OCI-M2 (cell line): ENCODE results near the gene EXOSC10.
"Not testable (repeated sequence)": the region's sequence is repeated elsewhere in the genome, so short reads cannot be mapped to it uniquely, and the experiment has no call there.

Experiments used
- DNase-seq: peaks from one replicate; lab custom pipeline; 2025; ENCODE audit not compliant: unreplicated experiment; lab: John Stamatoyannopoulos, UW

Gene EXOSC10

DNA sequence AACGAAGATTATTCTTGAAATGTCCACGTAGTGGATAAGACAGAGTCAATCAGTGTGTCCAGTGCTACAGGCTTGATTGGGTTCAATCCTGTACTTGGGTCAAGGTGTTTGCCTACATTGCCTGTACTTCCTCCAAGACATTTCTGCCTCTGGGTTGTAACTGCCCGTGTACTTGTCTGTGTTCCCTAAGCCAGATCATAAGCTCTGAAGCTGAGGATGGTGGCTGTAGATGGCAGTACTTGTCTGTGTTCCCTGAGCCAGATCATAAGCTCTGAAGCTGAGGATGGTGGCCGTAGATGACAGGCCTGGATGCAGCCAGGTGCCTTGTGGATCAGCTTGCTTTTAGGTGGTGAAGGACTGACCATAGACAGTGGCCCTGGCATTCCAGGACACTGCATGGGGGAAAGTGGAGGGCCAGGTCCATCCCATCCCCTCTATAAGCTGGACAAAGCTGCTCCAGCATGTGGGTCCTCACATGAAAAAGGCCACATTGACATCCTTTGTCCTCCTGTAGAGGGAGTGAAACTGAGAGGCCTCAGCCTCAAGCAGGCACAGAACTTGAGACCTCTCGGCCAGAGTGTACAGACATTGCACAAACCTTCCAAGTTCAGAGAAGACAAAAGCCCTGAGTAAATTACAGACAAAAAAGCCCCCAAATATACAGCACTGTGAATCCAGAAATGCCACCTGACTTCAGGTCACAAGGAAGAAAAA is 37.9 kb downstream of the EXOSC10 start:
- DNase-seq: no peak

DNA sequence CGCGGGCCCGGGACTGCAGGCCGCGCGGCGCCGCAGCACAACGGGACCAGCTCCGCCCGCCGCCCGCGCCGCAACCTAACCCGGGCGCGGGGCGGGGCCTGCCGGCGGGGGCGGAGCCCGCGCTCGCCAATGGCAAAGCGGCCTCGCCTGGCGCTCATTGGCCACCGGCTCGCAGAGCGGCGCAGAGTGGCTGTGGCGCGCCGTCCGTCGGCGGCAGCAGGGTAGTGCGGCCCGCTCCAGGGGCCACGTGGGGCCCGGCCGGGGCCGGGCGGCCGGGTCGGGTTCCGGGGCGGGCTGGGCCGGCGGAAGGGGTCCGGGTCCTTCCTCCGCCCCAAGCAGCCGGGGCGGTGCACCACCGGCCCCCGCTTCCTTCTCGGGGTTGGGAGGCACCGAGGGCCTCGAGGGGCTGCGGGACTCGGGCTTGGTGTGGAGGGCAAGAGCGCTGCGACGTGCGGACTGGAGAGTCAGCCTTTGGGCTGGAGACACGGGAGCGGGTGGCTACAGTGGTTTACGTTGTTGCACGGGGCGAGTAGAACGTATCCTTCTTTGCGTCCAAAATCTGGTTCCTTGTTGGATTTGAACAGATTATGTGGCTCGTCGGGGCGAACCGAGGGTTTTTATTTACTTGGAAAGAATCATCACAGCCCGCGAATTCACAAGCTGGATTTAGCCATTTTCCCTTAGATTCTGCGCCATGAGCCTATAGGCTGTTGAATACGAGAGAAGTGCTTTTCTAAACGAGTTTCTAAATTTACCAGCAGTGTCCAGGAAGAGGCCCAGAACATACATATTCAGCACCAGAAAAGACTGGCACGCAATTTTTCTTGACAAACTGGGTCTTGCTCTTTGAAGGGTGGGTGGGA is 39.5 kb downstream of the EXOSC10 start, which contains the start of gene SRM:
Gene SRM, minus strand, starts transcription at position 51 of the 863 bp plus-strand sequence. CDS start 75 bp downstream, outside the sequence.
- peak; percentile 62 for DNase-seq

DNA sequence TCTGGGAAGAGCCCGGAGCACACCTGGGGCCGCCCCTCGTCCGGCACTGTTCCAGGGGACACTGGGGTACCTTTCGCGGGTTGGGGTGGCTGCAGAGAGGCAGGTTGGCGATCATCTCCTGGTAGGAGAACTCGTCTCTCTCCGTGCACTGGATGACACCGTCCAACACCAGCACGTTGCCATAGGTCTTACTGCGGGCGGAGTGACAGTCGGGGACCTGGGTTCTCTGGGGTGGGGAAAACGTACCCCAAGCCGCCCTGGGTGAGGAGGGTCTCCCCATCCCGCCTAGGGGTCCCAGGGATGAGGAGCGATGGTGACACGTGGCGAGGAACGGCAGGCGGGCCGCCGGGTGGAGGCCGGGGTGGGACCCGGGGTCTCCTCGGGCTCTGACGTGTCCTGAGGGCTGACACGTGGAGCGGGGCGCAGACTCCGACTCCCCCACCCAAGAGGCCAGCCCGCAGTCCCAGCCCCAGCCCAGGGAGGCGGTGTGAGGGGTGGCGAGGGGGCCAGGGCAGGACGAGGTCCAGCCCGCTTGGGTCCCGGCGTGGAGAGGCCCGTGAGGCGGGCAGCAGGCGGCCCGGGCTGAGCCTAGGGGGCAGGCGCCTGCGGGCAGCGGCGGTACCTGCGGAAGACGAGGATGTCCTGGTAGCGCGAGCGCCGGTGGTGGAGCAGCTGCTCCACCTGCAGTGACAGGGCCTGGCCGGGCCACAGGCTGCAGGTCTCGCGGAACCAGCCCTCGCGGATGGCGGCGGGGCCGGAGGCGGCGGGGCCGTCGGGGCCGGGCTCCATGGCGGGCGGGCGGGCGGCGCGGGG is 40.3 kb downstream of the EXOSC10 start:
- DNase-seq: no peak

- no peak for DNase-seq
Measured at GRCh38 chr1:11058595-11059154, 41.0 kb downstream of the EXOSC10 start.

DNA sequence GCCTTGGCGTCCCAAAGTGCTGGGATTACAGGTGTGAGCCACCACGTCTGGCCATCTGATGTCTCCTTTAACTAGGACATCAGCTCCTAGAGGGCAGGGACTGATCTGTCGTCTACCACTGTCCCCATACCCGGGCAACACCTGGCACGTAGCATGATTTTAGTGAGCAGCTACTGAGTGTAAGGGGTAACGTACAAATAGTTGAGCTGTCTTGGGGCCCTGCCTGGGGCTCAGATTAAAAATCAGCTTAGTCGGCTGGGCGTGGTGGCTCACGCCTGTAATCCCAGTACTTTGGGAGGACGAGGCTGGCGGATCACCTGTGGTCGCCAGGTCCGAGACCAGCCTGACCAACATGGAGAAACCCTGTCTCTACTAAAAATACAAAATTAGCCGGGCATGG is 41.6 kb downstream of the EXOSC10 start:
- DNase-seq: no peak

GRCh38 chr1:11057477-11057876 is 42.2 kb downstream of the EXOSC10 start:
- no peak for DNase-seq

DNA sequence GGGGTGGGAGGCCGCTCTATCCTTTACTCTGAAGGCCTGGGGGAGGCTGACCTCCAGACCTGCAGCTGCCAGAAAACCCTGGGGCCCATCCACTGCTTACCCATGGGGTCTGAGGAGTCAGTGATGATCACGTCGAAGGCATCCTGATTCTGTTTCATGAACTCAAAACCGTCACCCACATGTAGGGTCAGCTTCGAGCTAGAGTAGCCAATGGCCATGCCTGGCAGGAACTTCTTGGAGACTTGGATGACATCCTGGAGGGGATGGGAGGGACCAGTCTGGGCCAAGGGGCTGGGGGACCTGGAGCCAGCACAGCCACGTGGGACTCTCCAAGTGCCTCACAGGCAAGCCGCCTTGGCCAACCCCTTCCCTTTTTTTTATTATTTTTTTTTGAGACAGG is 43.2 kb downstream of the EXOSC10 start:
- DNase-seq: no peak

- DNase-seq: no peak
Measured at GRCh38 chr1:11055676-11056075, 44.0 kb downstream of the EXOSC10 start.

DNA sequence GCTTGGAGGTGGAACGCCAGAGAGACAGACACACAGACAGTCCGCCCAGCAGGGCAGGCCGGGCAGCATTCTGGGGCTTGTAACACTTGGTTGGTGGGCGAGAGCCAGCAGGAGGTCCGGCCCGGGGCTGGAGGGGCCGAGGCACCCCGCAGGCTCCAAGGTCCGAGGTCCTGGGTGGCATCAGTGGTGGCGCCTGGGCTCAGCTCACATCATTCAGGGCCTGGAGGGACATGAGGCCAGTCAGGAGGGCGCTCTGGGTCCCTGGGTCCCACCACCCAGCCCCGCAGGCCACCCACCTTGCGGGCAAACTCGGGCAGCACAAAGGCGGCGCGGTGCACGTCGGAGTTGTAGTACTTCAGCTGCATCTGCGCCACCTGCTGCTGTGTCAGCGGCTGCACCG is 45.0 kb downstream of the EXOSC10 start:
- no peak for DNase-seq

GRCh38 chr1:11054181-11054580 is 45.5 kb downstream of the EXOSC10 start:
- DNase-seq: no peak

- DNase-seq: no peak
Measured at GRCh38 chr1:11053758-11054137, 45.9 kb downstream of the EXOSC10 start.

DNA sequence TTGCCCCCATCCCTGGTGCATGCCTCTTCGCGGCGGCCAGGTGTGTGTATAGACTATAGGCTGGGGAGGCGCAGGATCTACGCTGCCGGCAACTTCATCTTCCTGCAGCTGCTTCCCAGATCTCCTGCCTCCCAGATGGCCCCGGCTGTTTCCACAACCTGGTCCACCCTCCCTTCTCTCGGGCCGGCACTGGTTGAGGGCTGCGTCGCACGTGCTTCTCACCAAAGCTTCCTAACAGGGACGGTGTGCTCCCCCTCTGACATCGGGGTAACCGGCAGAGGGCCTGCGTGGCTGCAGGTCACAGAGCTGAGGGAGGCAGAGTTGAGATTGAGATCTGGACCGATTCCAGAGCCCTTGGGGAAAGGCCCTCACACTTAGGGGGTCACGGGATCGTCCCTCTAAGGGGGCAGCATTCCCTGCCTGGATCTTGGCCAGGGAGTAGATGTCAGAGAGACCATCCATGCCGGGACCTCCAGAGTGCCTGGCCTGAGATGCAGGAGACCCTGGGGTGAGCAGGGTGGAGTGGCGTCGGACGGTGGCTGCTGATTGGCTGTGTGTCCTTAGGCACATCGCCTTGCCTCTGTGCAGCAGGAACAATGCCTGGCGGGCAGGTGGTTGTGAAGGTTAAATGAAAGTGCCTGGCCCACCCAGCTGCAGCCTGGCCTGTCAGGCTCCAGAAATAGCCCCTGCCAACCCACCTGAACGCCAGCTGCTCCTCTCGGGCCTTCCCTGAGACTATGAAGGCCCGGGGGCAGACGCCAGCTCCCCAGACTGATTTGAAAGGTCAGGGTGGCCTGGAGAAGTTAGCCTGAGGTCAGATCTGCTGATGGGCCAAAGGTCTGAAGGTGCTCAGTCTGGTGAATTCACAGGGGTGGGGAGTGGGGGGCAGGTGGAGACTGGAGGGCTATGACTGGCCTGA is 46.6 kb downstream of the EXOSC10 start:
- no peak for DNase-seq

GRCh38 chr1:11051781-11052511 is 47.7 kb downstream of the EXOSC10 start:
- no peak for DNase-seq

GRCh38 chr1:11051121-11051520 is 48.5 kb downstream of the EXOSC10 start:
- not testable (repeated sequence) for DNase-seq

- no peak for DNase-seq
Measured at GRCh38 chr1:11046625-11047365, 52.9 kb downstream of the EXOSC10 start, which contains the start of gene MASP2. MASP2 (minus strand) TSS chr1:11047239; CDS start chr1:11047207, 32 bp downstream.

GRCh38 chr1:11046270-11046566 is 53.5 kb downstream of the EXOSC10 start:
- no peak for DNase-seq

- no peak for DNase-seq
Measured at GRCh38 chr1:11045428-11046269, 54.0 kb downstream of the EXOSC10 start.
